HG03558 (cell line): ENCODE data around the gene PHLPP2.

Experiments used
- ATAC-seq: cut with Tn5 transposase; IDR thresholded peaks from one replicate; pipeline ENCODE4 v1.9.1; 2021; ENCODE audit warnings: moderate number of reproducible peaks; ENCODE audit not compliant: unreplicated experiment; ENCODE audit errors: extremely low read depth

The PHLPP2 gene, protein sequence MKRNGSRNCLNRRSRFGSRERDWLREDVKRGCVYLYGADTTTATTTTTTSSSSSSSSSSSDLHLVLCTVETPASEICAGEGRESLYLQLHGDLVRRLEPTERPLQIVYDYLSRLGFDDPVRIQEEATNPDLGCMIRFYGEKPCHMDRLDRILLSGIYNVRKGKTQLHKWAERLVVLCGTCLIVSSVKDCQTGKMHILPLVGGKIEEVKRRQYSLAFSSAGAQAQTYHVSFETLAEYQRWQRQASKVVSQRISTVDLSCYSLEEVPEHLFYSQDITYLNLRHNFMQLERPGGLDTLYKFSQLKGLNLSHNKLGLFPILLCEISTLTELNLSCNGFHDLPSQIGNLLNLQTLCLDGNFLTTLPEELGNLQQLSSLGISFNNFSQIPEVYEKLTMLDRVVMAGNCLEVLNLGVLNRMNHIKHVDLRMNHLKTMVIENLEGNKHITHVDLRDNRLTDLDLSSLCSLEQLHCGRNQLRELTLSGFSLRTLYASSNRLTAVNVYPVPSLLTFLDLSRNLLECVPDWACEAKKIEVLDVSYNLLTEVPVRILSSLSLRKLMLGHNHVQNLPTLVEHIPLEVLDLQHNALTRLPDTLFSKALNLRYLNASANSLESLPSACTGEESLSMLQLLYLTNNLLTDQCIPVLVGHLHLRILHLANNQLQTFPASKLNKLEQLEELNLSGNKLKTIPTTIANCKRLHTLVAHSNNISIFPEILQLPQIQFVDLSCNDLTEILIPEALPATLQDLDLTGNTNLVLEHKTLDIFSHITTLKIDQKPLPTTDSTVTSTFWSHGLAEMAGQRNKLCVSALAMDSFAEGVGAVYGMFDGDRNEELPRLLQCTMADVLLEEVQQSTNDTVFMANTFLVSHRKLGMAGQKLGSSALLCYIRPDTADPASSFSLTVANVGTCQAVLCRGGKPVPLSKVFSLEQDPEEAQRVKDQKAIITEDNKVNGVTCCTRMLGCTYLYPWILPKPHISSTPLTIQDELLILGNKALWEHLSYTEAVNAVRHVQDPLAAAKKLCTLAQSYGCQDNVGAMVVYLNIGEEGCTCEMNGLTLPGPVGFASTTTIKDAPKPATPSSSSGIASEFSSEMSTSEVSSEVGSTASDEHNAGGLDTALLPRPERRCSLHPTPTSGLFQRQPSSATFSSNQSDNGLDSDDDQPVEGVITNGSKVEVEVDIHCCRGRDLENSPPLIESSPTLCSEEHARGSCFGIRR (N-terminal part only)

DNA sequence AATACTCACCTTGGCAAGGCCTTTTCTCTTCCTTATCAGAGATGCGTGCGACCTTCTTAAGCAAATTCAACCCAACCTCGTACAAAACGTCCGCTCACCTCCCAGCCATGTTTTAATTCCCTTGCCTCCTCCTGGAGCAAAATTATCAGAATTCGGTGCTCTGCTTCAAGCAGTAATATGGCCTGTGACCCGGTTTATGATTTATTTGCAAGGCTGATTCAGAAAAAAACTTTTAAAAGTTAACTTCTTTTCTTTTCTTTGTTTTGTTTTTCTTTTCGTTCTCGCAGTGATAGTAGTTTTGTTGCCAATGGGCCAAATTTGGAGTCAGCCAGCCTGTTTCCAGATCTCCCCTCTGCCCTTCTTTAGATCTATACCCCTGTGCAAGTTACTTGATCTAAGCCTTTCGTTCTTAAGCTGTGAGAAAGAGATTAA, at the start of gene PHLPP2:
Gene PHLPP2, minus strand, starts transcription at position 382 of the 432 bp plus-strand sequence. CDS start 9,906 bp downstream, outside the sequence.
- ATAC-seq, result no peak

DNA sequence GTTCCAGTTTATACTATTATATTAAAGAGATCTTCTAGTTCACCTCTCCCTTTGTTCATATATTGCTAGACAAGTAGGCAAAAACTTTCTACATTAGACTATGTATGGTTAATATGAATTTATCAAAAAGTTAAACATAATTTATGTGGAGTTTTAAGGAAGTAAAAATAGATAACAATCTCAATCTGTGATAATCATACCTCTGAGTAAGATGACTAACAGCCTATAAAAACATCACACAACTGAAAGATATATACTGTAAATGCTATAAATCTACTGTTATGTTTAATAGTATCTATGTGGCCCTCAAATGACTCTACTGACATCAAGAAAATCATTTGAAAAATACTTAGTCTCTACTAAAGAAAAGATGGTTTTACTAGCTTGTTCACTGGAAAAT, 47.1 kb upstream of the PHLPP2 start:
- ATAC-seq, result no peak

DNA sequence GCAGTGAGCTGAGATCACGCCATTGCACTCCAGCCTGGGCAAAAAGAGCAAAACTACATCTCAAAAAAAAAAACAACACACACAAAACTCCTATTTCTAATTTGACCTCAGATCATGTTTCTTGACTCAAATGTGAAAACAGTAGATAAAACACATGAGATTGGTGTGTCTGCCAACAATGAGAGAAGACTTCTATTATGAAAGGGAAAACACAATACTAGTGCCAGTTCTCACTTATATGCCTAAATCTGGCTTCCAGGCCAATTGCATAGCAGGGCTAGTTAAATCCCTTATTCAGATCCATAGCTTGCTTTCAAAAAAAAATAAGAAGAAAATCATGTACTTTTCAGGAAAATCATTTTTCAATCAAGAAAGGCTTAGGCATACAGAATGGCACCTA, 44.7 kb upstream of the PHLPP2 start:
- ATAC-seq, result no peak

DNA sequence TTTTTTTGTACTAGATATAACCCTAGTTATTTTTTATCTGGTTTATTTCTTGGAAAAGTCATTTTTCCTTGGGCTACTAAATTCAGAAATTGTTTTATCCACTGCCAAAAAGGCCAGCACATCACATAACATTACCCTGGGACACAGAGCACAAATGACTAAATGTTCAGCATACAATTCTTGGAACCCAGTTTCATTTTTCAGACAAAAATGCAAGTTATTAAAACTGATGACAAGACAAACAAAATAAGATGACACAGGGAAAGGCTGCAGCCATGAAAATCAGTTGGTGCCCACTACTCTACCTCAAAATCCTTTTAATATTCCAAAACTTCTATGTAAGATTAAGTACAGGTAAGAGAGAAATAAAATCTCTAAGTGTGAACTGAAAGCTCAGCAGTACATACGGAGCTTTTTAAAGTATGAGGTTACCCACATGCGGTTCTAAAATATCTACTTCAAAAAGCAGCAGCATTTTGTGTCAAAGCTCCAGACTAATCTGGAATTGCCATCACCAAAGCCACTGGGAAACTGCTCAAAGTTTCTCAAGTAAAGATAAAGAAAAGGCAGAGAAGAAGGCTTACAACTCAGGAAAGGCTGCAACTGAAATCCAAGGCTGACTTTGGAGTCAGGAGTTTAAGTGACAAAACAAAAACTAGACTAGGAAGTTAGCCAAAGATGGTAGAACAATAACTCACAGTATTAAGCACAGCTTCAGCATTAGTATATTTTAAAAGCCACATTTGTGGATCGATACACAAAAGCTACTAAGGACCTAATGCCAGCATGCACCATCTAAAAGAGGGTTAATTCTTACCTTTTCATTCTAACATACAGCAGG, 42.8 kb upstream of the PHLPP2 start:
- no peak for ATAC-seq

DNA sequence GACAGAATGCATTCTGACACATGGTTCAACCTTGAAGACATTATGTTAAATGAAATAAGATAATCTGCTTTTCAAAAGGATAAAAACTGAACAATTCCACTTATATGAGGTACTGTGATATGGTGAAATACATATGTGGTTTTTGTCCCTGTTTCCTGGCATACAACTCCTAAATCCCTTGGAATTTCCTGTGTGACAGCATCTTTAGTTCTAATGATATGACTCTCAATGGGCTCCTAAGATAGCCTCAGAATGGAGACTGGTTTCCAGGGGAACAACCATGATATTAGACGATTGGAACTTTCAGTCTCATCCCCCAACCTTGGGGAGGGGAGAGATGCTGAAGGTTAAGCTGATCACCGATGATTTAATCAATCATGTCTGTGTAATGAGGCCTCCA, 37.7 kb upstream of the PHLPP2 start:
- no peak for ATAC-seq

DNA sequence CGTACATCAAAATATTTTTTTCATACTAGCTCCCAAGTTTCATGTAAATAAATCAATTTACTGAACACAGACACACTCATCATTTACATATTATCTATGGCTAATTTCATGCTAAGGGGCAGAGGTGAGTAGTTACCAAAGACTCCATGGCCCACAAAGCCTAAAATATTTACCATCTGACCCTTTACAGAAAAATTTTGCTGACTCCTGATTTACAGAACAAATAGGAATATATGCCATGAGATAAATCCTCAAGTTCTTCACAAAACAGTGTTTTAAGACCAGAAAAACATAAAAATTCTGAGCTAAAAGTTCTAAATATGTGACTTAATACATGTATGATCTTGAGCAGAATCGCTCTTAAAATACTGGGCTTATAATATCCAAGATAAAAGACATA, 36.6 kb upstream of the PHLPP2 start:
- no peak for ATAC-seq

DNA sequence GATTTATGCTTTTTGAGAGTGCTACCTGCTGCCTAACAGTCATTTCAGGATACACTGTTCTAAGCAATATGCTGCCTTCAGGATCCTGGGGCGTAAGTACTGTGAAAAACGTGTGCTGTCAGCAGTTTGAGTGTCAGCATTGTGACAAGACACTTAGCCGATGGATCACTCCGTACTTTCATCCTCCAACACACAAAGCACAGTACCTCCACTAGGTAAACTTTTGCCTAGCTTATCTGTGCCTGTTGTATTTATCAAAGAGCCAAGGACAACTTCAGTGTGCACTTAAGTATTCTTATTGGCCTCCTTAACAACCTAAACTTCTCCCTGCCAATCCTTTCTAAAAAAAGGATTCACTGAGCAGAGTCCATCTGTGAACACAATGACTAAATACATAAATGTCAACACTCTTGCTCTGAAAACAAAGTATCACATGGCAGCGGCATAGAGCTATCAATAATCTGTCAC, 33.8 kb upstream of the PHLPP2 start:
- ATAC-seq, result no peak

DNA sequence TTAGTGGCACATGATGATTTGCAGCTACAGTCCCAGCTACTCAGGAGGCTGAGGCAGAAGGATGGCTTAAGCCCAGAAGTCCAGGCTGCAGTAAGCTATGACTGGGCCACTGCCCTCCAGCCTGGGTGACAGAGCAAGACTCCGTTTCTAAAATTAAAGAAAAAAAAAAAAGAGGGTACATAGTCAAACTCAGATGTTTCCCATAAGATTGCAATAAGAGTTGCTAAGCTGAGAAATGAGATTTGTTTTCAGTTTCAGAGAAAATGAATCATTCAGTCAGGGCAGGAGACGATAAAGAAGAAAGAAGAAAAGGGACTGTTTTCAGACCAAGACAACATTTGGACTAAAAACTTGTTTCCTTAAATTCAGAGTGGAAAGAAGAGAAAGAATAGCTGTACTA, 30.2 kb upstream of the PHLPP2 start:
- ATAC-seq, result no peak

DNA sequence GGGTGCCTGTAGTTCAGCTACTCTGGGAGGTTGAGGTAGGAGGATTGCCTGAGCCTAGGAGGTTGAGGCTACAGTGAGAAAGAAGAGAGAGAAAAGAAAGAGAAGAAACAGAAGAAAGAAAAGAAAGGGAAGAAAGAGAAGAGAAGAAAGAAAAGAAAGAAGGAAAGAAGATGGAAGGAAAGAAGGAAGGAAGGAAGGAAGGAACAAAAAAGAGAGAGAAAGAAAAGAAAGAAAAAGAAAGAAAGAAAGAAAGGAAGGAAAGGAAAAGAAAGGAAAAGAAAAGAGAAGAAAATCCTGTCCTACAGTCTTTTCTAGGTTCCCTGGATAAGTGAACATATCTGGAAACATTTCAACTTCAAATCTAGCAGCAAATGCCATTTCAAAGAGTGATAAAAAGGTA, 29.6 kb upstream of the PHLPP2 start:
- ATAC-seq, result no peak

DNA sequence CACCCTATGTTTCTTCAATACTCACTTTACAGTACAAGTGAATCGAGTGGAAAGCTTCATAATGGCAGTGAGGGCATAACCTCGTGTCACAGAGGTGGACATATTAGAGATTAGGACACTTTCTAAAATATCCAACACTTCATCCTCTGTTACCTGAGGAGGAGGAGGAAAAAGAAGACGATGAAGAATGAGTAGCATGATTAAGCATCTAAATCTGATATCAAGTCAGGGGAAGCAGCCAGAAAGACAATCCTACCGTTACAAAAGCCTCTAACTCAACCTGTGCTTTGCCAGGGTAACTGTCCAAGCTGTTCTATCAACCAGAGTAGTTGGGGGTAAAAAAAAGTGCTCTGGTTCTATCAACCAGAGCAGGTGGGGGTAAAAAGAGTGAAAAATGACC, 23.7 kb upstream of the PHLPP2 start:
- ATAC-seq, result no peak

DNA sequence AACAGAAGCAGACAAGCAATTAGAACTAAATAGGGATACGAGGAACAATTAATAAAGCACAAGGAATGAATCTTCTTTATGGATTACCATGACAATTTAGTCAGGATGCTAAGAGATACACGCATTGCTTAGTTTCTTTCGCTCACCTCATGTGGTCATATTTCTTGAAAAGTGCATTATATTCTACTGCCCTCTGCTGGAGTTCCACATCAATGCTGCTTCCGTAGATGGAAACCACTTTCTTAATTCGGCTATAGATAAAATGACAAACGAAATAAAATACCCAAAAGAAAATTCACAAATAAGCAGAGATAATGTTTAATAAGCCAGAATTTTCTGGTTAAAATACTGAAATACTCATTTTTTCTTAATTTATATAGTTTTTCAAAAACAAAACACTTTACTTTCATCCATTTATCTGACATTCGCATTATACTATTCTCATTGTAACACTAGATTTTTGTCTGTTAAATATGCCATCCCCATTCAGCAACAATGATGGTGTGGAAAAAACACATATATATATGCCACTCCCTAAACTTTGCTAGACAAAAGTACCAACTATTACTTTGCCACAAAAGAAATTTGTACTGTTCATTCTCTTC, 22.0 kb upstream of the PHLPP2 start:
- ATAC-seq, result no peak

DNA sequence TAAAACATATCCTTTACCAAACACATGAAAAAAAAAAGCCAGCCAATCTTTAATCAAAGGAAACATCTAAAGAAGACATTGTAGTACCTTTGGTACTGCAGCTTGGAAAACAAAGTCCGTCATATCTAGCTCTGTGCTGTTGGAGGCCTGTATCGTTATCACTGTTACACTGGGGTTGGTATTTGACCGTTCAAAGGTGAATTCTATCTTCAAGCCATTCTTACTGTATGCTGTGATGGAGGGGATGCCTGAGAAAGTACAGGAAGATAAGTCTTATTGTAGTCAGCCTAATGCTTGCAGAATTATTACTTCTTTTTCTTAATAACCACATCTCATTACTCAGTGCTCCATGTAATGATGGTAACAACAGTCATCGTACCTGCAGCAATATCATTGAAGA, 14.4 kb upstream of the PHLPP2 start:
- no peak for ATAC-seq

DNA sequence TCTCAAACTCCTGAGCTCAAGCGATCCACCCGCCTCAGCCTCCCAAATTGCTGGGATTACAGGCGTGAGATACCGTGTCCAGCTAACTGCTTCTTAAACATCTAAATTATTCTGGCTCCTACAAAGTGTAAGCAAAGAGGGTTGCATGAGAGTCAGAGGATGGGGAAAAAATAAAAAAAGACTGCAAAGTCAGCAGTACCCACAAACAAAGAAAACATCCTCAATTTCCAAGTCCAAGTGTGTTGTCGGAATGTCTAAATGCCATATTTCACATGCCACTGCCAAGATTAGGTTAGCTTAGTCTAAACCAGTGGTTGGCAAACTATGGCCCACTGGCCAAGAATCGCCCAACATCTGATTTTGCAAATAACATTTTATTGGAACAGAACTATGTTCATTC, 13.0 kb upstream of the PHLPP2 start:
- ATAC-seq, result no peak

DNA sequence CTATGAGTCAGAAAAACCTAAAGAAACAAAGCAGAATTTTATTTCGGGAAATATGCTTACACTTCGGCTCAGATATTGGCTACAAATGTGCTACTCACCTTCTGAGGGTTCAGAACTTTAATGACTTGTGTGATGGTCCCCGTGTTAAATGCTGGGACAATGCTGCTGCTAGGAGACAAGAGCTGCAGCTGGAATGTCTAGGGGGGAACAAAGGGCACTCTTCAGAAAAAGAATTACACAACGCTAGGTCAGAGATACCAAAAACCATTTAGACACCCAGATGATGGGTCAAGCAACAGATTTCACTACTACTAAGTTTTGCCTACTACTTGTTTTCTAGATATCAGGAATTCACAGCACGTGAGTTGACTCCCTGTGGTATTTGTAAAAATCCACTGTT, 10.0 kb upstream of the PHLPP2 start:
- ATAC-seq, result no peak

DNA sequence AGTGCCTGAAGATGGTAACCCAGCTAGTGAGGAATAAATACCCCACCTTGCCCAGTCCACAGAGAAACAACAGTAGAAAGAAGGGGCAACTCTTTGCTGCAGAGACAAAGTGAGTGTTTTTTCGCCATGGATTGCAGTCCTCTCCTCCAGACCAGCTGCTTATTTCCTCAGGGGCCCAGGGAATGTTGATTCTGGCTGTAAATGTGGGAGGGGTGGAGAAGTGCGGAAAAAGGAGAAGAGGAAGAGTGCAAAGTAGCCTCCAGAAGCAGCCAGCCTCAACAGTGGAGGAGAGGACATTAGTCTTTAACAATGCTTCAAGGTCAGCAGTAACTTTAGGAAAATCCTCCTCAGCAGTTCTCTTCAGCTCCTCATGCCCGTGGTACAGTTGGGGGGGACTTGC, 8.1 kb upstream of the PHLPP2 start:
- ATAC-seq, result no peak

DNA sequence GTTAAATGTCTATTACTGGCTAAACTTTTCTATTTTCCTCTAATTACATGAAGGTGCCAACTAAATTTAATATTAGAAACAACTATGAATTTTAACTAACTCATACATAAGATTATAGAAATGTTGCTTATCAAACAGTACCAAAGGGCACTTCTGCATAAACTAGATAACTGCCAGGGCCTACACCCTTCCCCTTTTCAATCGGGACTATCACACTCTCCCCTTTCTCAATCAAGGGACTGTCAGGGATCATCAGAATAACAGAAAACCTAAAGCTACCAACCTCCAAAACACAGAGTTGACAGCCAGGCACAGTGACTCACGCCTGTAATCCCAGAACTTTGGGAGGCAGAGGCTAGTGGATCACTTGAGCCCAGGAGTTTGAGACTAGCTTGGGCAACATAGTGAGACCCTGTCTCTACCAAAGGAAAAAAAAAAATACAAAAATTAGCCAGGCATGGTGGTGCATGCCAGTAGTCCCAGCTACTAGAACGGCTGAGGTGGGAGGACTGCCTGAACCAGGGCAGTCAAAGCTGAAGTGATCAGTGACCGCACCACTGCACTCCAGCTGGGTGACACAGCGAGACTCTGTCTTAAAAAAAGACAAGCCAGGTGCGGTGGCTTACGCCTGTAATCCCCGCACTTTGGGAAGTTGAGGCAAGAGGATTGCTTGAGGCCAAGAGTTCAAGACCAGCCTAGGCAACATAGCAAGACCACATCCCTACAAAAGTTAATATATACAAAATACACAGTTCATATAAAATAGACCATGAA, 3.2 kb upstream of the PHLPP2 start:
- ATAC-seq, result no peak

DNA sequence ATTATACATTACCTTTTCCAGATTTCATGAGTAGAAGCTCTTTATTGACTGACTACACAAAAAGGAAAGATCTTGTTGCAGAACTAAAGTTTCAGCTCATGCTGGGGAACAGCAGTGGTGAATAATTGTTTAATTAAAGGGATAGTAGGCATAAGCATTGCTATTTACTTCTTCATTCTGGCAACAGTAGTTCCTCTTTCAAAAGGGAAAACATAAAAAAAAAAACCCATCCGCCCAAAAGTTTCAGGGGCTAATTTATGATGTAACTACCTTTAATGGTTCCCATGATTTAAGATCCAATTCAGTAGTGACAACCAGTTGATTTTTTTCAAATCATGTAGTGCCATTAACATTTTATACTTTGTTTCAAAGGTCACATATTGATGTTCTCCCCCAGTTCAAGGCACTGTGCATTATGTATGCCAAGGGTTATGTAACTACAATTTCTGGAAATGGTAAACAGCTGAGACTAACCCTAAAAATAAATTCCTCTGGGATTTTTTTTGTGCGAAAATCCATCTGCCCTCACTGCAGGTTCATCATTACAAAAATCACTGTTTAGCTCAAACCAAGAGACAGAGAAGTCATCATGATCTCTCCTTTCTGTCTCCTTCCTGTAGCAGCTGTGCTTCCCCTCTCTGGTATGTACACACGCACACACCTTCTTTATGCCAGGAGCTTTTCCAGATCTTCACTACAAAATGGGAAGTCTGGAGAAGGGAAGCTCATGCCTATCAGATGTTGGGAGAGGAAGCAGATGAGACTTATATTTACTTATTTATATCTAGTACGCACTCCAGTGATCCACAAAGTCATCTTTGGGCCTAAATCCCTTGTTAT, 2.2 kb upstream of the PHLPP2 start:
- ATAC-seq, result no peak
